Measurements from ENCODE around the gene TBC1D5. TPM values are rescaled to one million over a fixed set of nuclear protein-coding genes. Genes with fewer than 3 reads are reported as not detected.
"Not testable (repeated sequence)": the region's sequence is repeated elsewhere in the genome, so short reads cannot be mapped to it uniquely, and the experiment has no call there.

Gene TBC1D5
- total RNA-seq, 2 experiments from 2014 or later = 46.3 to 47.8 TPM

DNA sequence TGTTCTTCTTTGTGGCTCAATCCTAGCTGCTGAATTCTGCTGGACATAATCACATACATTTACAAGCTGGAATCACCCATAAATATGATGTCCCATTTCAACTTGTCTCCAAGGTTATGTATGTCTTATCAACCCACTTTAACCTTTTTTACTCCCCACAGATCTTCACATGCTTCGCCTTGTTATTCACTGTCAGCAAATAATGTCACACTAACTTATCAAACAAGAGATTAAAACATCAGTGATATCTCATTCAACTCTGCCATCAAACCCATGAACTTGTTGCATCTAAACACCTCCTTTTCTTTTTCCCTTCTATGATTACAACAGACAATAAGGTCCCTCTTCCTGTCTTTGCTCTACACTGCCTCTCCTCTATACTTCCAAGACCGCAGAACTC lies 240.7 kb downstream of the TBC1D5 start:
- Mint-ChIP-seq H3K4me3 (no peak overlapping the region), H3K4me1 (ENCODE audit: low read depth) (no peaks in the 10 kb centered on the region), H3K27ac (no peak overlapping the region), H3K9me3 (no peaks in the 10 kb centered on the region), H3K27me3 (no peaks in the 10 kb centered on the region), H3K36me3 (ENCODE audit: low read depth) (peaks cover 3% of the 10 kb centered on the region)
- ATAC-seq = no peak
- POLR2A ChIA-PET = no interaction called here
- DNase-seq = no peak
- TF ChIP-seq, protein P1, sequence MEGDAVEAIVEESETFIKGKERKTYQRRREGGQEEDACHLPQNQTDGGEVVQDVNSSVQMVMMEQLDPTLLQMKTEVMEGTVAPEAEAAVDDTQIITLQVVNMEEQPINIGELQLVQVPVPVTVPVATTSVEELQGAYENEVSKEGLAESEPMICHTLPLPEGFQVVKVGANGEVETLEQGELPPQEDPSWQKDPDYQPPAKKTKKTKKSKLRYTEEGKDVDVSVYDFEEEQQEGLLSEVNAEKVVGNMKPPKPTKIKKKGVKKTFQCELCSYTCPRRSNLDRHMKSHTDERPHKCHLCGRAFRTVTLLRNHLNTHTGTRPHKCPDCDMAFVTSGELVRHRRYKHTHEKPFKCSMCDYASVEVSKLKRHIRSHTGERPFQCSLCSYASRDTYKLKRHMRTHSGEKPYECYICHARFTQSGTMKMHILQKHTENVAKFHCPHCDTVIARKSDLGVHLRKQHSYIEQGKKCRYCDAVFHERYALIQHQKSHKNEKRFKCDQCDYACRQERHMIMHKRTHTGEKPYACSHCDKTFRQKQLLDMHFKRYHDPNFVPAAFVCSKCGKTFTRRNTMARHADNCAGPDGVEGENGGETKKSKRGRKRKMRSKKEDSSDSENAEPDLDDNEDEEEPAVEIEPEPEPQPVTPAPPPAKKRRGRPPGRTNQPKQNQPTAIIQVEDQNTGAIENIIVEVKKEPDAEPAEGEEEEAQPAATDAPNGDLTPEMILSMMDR (IDR thresholded peaks at IDR 0.05) = no peak
- CTCF ChIA-PET = no interaction called here
- intact Hi-C loops (cut with micrococcal nuclease) = no loop called here

DNA sequence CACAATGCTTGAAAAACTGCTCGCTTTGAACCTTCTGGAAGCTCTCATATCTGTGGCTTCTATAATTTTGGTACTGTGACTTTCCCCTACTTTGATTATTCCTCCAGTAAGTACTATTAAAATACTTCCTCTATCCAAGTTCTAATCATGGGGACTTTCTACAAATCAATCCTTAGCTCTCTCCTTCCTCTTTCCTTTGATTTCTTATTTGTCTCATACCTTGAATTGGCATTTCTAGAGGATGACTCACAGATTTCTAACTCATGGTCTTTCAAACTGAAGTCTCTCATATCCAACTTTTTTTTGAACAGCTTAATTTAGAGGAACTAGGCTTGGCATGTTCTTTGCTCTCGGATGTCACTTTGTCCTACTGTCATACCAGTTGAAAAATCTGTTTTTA lies 241.8 kb downstream of the TBC1D5 start:
- no peak overlapping the region for H3K27ac Mint-ChIP-seq
- ChIA-PET CTCF (no interaction called here), POLR2A (no interaction called here)
- no peak for ATAC-seq
- H3K4me3 Mint-ChIP-seq = no peak overlapping the region
- no peaks in the 10 kb centered on the region for H3K27me3 Mint-ChIP-seq
- H3K36me3 Mint-ChIP-seq (ENCODE audit: low read depth) = peaks cover 5% of the 10 kb centered on the region
- intact Hi-C loops (cut with micrococcal nuclease) = no loop called here
- DNase-seq = no peak
- H3K9me3 Mint-ChIP-seq = no peaks in the 10 kb centered on the region
- no peaks in the 10 kb centered on the region for H3K4me1 Mint-ChIP-seq (ENCODE audit: low read depth)
- TF ChIP-seq, protein P1 (IDR thresholded peaks at IDR 0.05) = no peak

DNA sequence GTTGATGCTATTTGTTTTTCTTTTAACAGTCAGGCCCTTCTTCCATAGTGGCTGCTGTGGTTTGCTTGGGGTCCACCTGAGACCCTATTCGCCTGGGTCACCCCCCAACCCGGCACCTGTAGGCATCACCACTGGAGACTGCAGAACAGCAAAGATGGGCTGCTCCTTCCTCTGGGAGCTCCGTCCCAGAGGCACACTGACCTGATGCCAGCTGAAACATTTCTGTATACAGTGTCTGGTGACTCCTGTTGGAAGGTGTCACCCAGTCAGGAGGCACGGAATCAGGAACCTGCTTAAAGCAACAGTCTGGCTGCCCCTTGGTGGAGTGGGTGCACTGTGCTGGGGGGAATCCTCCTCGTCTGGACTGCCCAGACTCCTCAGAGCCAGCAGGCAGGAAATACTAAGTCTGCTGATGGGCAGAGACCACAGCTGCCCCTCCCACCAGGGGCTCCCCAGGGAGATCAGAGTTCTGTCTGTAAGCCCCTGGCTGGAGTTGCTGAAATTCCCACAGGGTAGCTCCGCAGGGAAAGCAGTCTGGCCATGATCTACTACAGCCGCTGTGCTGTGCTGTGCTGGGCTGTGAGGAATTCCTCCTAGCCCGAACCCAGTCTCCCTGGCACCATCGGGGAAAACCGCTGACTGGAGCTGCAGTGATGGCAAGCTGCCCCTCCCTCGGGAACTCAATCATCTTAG lies 248.2 kb downstream of the TBC1D5 start:
- H3K9me3 Mint-ChIP-seq = peaks cover 19% of the 10 kb centered on the region
- H3K4me1 Mint-ChIP-seq (ENCODE audit: low read depth) = no peaks in the 10 kb centered on the region
- no peak overlapping the region for H3K4me3 Mint-ChIP-seq

GRCh38 chr3:17491601-17492000 lies 250.8 kb downstream of the TBC1D5 start:
- Mint-ChIP-seq H3K27ac (no peak overlapping the region), H3K36me3 (ENCODE audit: low read depth) (peaks cover 24% of the 10 kb centered on the region), H3K9me3 (peaks cover 21% of the 10 kb centered on the region), H3K4me3 (no peak overlapping the region), H3K27me3 (no peaks in the 10 kb centered on the region), H3K4me1 (ENCODE audit: low read depth) (no peaks in the 10 kb centered on the region)
- POLR2A ChIA-PET = no interaction called here
- CTCF ChIA-PET = interaction anchor here (1.3 kb wide), 1 partner anchor 19 kb away, joined by 4 read pairs; no protein-coding TSS in a partner anchor
- no peak for DNase-seq
- TF ChIP-seq, protein P1 (IDR thresholded peaks at IDR 0.05) = no peak
- intact Hi-C loops (cut with micrococcal nuclease) = no loop called here
- no peak for ATAC-seq

More for the DNA sequence above, 248.2 kb downstream of the TBC1D5 start:
- TF ChIP-seq, protein P1 (IDR thresholded peaks at IDR 0.05) = no peak
- Mint-ChIP-seq H3K27me3 (no peaks in the 10 kb centered on the region), H3K36me3 (ENCODE audit: low read depth) (peaks cover 19% of the 10 kb centered on the region), H3K27ac (no peak overlapping the region)
- no peak for ATAC-seq
- ChIA-PET CTCF (no interaction called here), POLR2A (no interaction called here)
- intact Hi-C loops (cut with micrococcal nuclease) = no loop called here
- no peak for DNase-seq

DNA sequence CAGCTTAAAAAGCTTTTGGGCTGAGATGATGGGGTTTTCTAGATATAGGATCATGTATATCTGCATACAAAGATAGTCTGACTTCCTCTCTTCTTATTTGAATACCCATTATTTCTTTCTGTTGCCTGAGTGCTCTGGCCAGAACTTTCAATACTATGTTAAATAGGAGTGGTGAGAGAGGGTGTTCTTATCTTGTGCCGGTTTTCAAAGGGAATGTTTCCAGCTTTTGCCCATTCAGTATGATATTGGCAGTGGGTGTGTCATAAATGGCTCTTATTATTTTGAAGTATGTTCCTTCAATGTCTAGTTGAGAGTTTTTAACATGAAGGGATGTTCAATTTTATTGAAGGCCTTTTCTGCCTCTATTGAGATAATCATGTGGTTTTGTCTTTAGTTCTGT lies 251.2 kb downstream of the TBC1D5 start:
- ATAC-seq; H3K27me3 Mint-ChIP-seq; POLR2A ChIA-PET; intact Hi-C loops (cut with micrococcal nuclease); DNase-seq; H3K27ac Mint-ChIP-seq; H3K4me3 Mint-ChIP-seq; H3K4me1 Mint-ChIP-seq (ENCODE audit: low read depth): not testable (repeated sequence)
- CTCF ChIA-PET = interaction anchor here (1.3 kb wide), 1 partner anchor 18 kb away, joined by 4 read pairs; no protein-coding TSS in a partner anchor
- Mint-ChIP-seq H3K9me3 (peaks cover 21% of the 10 kb centered on the region), H3K36me3 (ENCODE audit: low read depth) (peaks cover 25% of the 10 kb centered on the region)
